Activated naive CD4-positive, alpha-beta T cell treated with anti-CD3 and anti-CD28 coated beads, Interleukin-2, amount 50 U/mL, for 72 hours (primary cell): ENCODE results near the gene HIP1R. TPM values are rescaled to one million over a fixed set of nuclear protein-coding genes. Genes with fewer than 3 reads are reported as not detected.

Experiments
- ATAC-seq, 2 donors: fragments of 150-1000 bp; cut with Tn5 transposase; 2 replicates each; pipeline ENCODE4 v1.10.0; 2021; ENCODE audit warnings: mild to moderate bottlenecking in 2 of 2, moderate library complexity in 2 of 2
- DNase-seq, 2 donors: peaks; one replicate each; pipeline ENCODE4 v3.0.0; 2021 to 2022; ENCODE audit warnings: low spot score in 2 of 2
- H3K27ac Mint-ChIP-seq, 2 donors: one replicate each; pipeline ENCODE4 v1.8.0; 2022; ENCODE audit warnings: mild to moderate bottlenecking in 2 of 2, mixed read lengths in 2 of 2
- H3K36me3 Mint-ChIP-seq, 2 donors: one replicate each; pipeline ENCODE4 v1.8.0; 2022; ENCODE audit warnings: mixed read lengths in 2 of 2
- H3K9me3 Mint-ChIP-seq, 2 donors: one replicate each; pipeline ENCODE4 v1.8.0; 2022; ENCODE audit warnings: mixed read lengths in 2 of 2
- total RNA-seq, 2 donors: library from RNA; stranded (reverse); gene quantifications; one replicate each; pipeline ENCODE4 v1.2.3, GENCODE V29; 2022

Gene HIP1R
- total RNA-seq, 2 donors from 2014 or later = 16.7 to 48.9 TPM

GRCh38 chr12:122864894-122865253 lies 29.6 kb downstream of the HIP1R start:
- H3K27ac Mint-ChIP-seq = no peak overlapping the region
- DNase-seq (no peak), ATAC-seq (no peak)
- peaks cover 2% of the 10 kb centered on the region in 2 donors for H3K36me3 Mint-ChIP-seq
- no peaks in the 10 kb centered on the region for H3K9me3 Mint-ChIP-seq

GRCh38 chr12:122865268-122866231 lies 30.3 kb downstream of the HIP1R start:
- DNase-seq = peak in 1 of 2 donors; percentile 36
- Mint-ChIP-seq H3K9me3 (no peaks in the 10 kb centered on the region), H3K27ac (no peak overlapping the region), H3K36me3 (peaks cover 6 to 7% of the 10 kb centered on the region in 2 donors)
- ATAC-seq = peak in 1 of 2 donors; percentile 28

- Mint-ChIP-seq H3K27ac (no peak overlapping the region), H3K36me3 (peaks cover 6 to 7% of the 10 kb centered on the region in 2 donors), H3K9me3 (no peaks in the 10 kb centered on the region)
- DNase-seq (no peak), ATAC-seq (no peak)
Measured at GRCh38 chr12:122866379-122866778, 31.1 kb downstream of the HIP1R start.

- ATAC-seq = no peak
- Mint-ChIP-seq H3K27ac (no peak overlapping the region), H3K36me3 (peaks cover 6 to 7% of the 10 kb centered on the region in 2 donors), H3K9me3 (no peaks in the 10 kb centered on the region)
- no peak for DNase-seq
Measured at GRCh38 chr12:122866950-122867607, 31.8 kb downstream of the HIP1R start.

GRCh38 chr12:122867691-122868461 lies 32.6 kb downstream of the HIP1R start:
- Mint-ChIP-seq H3K9me3 (no peaks in the 10 kb centered on the region), H3K36me3 (peaks cover 6 to 7% of the 10 kb centered on the region in 2 donors), H3K27ac (no peak overlapping the region)
- ATAC-seq (no peak), DNase-seq (no peak)

GRCh38 chr12:122868471-122869177 lies 33.4 kb downstream of the HIP1R start:
- DNase-seq (no peak), ATAC-seq (no peak)
- peaks cover 6 to 7% of the 10 kb centered on the region in 2 donors for H3K36me3 Mint-ChIP-seq

GRCh38 chr12:122869207-122869973 lies 34.1 kb downstream of the HIP1R start:
- no peaks in the 10 kb centered on the region for H3K9me3 Mint-ChIP-seq
- peaks cover 6 to 7% of the 10 kb centered on the region in 2 donors for H3K36me3 Mint-ChIP-seq
- no peak for ATAC-seq
- H3K27ac Mint-ChIP-seq = no peak overlapping the region
- DNase-seq = no peak

More at GRCh38 chr12:122868471-122869177, 33.4 kb downstream of the HIP1R start:
- no peaks in the 10 kb centered on the region for H3K9me3 Mint-ChIP-seq
- H3K27ac Mint-ChIP-seq = no peak overlapping the region

GRCh38 chr12:122870163-122870842 lies 35.0 kb downstream of the HIP1R start:
- ATAC-seq (no peak), DNase-seq (no peak)
- Mint-ChIP-seq H3K9me3 (no peaks in the 10 kb centered on the region), H3K27ac (no peak overlapping the region), H3K36me3 (peaks cover 6 to 7% of the 10 kb centered on the region in 2 donors)

GRCh38 chr12:122870867-122871664 lies 35.8 kb downstream of the HIP1R start:
- DNase-seq (no peak), ATAC-seq (no peak)
- Mint-ChIP-seq H3K36me3 (peaks cover 6 to 7% of the 10 kb centered on the region in 2 donors), H3K27ac (peak overlapping the region in 1 of 2 donors; percentile 74), H3K9me3 (no peaks in the 10 kb centered on the region)

- H3K27ac Mint-ChIP-seq = peak overlapping the region; percentile 9 to 74
- H3K9me3 Mint-ChIP-seq = no peaks in the 10 kb centered on the region
- H3K36me3 Mint-ChIP-seq = peaks cover 6 to 7% of the 10 kb centered on the region in 2 donors
- DNase-seq (peak in 1 of 2 donors; percentile 60), ATAC-seq (peak; percentile 69 to 78)
Measured at GRCh38 chr12:122871851-122872780, 36.9 kb downstream of the HIP1R start.

GRCh38 chr12:122872815-122873361 lies 37.6 kb downstream of the HIP1R start:
- DNase-seq = no peak
- H3K9me3 Mint-ChIP-seq = no peaks in the 10 kb centered on the region
- peaks cover 6 to 7% of the 10 kb centered on the region in 2 donors for H3K36me3 Mint-ChIP-seq
- peak overlapping the region in 1 of 2 donors; percentile 9 for H3K27ac Mint-ChIP-seq
- no peak for ATAC-seq

- Mint-ChIP-seq H3K36me3 (peaks cover 6 to 7% of the 10 kb centered on the region in 2 donors), H3K27ac (no peak overlapping the region), H3K9me3 (no peaks in the 10 kb centered on the region)
- ATAC-seq (no peak), DNase-seq (no peak)
Measured at GRCh38 chr12:122873540-122873939, 38.3 kb downstream of the HIP1R start.

- DNase-seq = peak in 1 of 2 donors; percentile 55
- peak; percentile 52 to 58 for ATAC-seq
- Mint-ChIP-seq H3K9me3 (no peaks in the 10 kb centered on the region), H3K27ac (no peak overlapping the region), H3K36me3 (peaks cover 6 to 7% of the 10 kb centered on the region in 2 donors)
Measured at GRCh38 chr12:122874081-122874480, 38.8 kb downstream of the HIP1R start.
